GM18909 (cell line): ENCODE data around the gene FSTL4.

Experiments used
- ATAC-seq: cut with Tn5 transposase; IDR thresholded peaks from one replicate; pipeline ENCODE4 v1.9.1; 2021; ENCODE audit warnings: mild to moderate bottlenecking; ENCODE audit not compliant: unreplicated experiment, poor library complexity

The FSTL4 gene

GRCh38 chr5:133358271-133358670, 254.1 kb downstream of the FSTL4 start:
- no peak for ATAC-seq

GRCh38 chr5:133357758-133358157, 254.6 kb downstream of the FSTL4 start:
- no peak for ATAC-seq

DNA sequence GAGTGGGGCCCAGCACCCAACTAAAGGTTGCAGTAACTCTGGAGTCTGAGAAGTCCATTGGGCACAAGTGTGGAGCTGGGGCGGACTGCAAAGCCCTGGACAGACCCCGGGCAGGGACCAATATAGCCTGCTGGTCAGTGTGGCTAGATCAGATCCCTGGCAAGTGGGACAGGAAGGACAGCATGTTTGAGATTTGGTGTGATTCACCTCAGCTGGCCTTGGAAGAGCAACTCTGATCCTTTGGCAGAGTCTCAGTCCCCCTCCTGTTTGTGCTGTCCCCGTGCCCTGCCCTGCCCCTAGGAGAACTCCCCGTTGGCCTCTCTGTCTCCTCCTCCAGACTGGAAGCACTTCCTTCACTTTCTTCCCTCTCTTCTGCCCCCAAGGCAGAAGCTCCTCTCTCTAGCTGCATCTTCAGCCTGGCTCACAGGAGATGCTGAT, 255.3 kb downstream of the FSTL4 start:
- ATAC-seq = no peak

DNA sequence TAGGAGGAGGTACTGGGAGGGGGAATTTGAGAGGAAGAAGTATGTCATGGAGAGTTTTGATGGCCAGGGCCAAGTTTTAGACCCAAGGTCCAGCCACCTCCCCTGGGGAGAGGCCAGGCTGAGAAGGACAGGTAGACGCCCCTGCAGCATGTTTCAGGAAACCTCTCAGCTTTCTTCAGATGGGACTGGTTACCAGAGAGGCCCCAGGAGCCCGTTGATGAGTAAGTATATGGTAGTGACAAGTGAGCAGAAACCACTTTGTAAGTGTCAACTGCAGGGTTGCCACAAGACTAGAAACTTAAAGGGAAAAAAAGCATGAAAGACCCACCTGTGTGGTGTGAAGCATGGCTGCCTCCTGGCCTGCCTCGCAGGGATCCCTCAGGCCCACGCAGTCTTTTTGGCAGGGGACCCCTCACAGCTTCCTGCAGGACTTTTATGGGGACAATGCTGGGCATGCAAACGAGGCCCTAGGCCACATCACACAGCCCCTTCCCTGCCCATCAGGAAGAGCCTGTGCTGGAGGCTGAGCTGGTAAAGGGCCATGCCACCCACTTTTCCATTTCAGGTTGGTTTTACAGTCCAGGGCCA, 255.9 kb downstream of the FSTL4 start:
- no peak for ATAC-seq

DNA sequence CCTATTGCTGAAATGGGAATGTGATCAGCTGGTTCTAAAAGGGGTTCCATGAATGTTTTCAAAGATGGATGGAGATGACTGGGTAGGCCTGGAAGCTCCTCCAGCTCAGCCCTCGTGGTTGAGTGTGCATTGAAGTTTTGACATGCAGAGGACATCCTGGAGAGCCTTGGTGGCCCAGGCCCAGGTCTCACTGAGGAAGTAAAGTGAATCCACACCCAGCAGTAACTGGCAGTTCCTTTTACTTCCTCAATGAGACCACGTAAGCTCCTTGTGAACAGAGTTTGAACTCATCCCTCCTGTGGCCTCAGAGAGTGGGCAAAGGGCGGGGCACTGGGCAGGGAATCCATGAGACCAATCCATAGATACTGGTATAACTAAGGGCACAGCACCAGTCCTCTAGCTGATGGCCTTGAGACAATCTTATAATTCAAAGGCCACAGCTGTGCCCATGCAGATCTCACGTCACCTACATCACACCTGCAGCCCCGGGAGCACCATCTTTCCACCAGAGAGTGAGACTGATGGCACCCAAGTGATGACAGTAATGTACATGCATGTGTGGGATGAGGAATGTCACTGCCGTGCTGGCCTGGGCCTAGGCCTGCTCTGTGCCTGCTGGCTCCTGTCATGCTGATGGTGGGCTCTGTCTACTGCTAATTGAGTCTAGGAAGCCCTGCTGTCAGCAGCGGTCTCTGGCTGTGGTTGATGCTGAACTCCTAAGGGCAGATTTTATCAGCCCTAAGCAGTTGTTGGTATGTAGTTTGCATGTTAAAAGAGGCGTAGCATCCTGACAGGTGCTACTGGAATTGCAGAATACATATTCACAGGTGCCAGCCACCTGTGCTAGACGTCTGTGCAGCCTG, 257.8 kb downstream of the FSTL4 start:
- no peak for ATAC-seq

DNA sequence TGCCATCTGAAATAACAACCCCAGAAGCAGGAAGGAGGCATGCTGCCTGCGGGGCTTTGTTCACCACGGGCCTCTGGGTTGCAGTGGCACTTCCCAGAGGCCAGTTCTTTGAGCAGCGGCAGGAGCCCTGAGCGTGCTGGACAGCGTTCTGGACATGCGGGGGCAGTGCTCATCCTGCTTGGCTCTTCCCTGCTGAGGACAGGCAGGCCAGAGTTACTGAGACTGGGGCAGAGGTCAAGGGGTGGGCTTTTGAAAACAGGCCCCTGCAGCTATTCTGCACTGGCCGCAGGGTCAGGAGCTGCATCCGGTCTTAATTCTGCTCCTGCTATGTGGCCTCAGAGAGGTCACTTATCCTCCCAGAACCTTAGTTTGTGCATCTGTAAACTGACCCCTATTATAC, 258.6 kb downstream of the FSTL4 start:
- ATAC-seq = no peak

- ATAC-seq = no peak
These were observed 263.9 kb downstream of the FSTL4 start for GRCh38 chr5:133348406-133348805.

GRCh38 chr5:133347039-133347438, 265.3 kb downstream of the FSTL4 start:
- no peak for ATAC-seq

DNA sequence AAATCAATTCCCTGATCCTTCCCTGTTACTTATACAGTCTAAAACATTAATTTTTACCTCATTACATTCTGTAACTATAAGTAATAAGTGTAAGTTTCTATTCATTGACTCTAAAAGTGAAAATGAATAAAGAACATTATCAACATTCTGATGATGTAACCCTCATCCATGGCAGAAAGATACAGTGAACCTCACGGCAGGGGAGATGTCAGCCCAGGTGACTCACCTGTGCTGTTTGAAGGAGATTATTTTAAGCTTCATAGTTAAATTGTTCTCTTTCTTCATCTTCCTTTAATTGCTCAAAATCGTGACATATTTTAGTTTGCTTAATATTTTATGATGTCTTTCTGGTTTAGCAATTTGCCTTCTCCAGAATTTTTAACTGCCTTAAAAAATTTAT, 268.1 kb downstream of the FSTL4 start:
- ATAC-seq = no peak

DNA sequence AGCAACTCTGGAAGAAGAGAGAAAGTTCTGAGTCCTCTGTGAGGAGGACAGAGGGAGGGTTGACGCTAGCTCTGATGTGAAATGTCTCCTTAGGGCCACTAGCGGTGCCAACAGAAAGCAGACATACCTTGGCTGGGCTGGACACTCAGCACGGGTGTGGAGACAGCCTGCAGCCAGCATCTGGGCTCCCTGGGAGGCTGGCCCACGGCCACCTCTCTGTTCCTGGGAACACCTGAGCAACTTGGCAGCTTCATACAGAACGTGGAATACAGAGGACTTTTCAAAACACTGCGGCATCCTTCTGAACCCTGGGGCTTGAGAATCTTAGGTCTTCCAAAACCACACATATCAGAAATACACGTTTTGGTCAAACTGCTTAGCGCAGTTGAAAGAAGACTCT, 269.1 kb downstream of the FSTL4 start:
- ATAC-seq = no peak

GRCh38 chr5:133341915-133342710, 270.2 kb downstream of the FSTL4 start:
- no peak for ATAC-seq

DNA sequence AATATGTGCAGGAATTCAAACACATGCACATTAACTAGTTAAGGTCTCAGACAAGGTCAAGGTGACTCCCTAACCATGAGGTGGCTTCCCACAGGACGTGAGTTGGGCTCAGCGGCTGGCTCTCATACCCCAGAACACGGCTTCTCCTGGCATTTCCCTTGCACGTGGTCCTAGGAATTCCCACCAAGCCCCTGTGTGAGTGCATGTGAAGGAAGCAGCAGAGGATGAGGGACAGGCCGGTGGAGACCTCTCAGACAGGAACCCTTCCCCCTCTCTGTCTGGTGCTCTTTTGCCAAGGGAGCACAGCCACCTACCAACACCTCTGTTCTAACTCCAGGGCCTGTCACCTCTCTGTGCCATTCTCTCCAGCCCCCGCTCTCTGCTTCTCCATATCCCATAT, 271.0 kb downstream of the FSTL4 start:
- no peak for ATAC-seq

DNA sequence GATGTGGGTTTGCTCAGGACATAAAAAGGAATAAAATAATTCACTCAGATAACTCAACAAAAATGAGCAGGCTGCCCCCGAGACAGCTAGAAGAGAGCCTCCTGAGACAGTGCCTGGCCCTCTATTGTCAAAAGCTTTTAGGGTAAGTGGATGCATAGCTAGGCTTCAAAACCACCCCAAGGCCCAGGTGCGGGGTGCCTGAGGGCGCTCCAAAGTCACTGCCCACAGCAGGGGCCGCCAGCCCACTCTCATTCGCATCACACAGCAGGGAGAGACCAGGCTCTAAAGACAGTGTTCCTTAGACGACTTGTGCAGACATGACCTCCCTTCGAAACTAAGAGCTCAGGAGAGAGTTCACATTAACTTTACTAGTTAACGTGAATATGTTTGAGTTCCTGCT, 271.5 kb downstream of the FSTL4 start:
- no peak for ATAC-seq

DNA sequence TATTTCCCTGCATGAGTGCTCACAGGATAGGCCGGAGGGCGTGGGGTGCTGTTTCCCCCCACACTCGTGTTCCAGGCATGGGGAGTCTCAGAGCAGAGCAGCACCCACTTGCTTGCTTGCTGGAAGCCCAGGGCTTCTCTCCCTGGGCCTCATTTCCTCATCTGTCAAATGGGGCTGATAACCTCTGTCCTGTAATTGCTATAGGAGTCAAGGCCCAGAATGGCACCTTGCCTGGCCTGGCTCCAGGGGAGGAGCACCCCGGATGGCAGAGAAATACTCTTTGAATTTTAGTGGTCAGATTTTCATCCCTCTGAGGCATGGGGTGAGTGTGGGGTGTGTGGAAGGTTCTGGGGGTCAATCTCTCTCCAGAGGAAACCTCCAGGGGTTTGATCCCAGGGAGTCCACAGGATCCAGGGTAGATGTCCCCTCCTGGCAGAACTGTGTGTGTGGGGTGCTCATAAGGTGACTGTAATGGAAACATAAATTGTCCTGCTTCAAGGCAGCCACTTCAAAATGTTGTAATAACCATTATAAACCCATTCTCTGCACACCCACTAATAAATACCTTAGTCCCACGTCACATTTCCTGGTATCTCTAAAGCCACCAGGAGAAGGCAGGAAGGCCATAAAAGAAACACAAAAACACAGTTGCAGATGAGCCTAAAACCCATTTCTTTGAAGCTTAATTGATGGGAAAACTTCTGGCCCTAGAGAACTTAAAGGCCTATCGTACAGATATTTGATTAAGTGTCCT, 272.2 kb downstream of the FSTL4 start:
- no peak for ATAC-seq

GRCh38 chr5:133338504-133339355, 273.6 kb downstream of the FSTL4 start:
- no peak for ATAC-seq

DNA sequence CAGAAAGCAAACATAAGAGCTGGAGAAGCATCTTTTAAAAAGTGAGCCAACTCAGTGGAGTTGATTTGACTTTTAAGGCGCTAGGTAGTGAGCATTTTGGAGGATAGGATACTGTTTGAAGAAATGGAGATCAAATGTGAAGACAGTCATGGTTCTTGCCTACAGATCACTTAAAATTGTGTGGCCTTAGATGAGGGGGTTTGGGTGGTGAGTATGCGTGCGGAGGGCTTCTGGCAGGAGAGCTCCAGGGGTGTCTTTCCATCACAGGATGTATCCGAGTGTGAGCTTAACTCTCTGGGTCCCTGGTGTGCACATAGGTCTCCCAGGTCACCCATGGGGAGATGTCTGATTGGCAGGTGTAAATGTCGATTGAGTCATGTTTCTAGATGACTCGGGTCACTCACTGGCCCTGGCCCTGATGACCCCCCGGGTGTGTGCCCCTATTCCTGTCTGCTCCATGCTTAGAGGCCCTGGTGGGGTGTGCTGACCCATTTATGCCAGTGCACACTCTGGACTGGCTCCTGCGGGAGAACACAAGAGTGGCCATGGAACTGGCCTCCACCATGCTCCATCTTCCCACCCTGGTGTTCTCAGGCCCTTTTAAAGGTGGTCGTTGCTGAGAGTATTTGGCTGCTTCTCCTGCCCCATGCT, 274.4 kb downstream of the FSTL4 start:
- ATAC-seq = no peak

DNA sequence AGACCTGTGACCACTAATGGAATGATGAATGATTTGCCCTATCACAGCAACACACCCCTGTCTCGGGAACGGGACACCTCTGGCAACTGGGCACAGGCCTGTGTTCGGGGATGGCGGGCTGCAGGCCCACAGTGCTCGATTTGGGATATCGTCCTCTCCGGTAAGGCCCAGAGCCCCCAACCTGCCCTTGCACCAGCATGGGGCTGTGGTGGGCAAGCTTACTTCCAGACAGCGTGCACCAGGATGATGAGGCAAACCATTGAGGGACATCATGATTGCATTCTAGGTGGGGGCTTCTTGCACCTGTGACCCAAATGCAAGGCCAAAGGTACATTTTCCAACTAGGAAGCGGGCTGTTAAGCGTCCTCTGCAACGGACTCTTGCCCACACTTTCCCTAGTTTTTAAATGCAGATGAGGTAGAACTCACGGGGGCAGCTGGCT, 275.4 kb downstream of the FSTL4 start:
- no peak for ATAC-seq

DNA sequence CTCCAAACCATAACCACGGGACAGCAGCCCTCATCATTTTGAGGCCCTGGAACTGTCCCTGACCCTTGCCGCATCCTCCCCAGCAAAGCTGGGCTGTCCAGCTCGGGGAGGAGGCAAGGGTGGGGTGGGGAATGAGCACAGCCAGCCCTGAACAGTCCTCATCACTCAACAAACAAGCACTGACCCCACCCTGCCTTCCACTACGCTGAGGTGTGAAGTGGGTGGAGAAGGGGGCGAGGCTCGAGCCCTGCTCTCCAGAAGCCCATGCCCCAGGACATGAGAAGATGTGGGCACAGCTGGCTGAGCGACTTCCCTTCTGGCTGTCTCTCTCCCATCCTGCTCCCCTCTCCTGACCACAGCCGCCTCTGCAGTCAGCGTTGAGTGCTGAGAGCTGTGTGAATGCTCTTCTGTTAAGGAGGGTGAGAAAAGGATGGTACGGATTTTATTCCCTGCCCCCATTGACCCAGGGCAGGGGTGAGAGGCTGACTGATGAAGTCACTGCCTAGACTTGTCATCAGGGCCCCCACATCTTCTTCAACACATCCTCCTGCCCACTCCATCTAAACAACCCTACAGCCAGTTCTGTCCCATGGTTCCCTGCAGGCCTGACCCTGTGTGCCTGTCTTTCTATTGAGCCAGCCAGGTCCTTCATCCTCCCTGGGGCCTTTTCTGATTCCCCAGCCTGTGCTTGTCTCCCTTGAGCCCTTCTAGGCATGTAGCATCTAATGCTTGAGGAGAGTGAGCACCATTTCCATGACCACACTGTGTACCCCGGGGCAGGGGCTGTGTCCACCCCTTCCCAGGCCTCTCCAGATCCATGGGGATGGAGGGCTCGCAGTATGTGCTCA, 276.0 kb downstream of the FSTL4 start:
- no peak for ATAC-seq
